GM11168 (cell line): ENCODE results near the gene ITGA6.

ENCODE experiments used
- in situ Hi-C: fragments of 300-500 bp; cut with MboI; formaldehyde crosslinking; loops from one replicate; pipeline ENCODE4 v1.12.0; 2022; ENCODE audit warnings: low sequenced_read_pairs; ENCODE audit not compliant: unreplicated experiment

ITGA6 gene

DNA sequence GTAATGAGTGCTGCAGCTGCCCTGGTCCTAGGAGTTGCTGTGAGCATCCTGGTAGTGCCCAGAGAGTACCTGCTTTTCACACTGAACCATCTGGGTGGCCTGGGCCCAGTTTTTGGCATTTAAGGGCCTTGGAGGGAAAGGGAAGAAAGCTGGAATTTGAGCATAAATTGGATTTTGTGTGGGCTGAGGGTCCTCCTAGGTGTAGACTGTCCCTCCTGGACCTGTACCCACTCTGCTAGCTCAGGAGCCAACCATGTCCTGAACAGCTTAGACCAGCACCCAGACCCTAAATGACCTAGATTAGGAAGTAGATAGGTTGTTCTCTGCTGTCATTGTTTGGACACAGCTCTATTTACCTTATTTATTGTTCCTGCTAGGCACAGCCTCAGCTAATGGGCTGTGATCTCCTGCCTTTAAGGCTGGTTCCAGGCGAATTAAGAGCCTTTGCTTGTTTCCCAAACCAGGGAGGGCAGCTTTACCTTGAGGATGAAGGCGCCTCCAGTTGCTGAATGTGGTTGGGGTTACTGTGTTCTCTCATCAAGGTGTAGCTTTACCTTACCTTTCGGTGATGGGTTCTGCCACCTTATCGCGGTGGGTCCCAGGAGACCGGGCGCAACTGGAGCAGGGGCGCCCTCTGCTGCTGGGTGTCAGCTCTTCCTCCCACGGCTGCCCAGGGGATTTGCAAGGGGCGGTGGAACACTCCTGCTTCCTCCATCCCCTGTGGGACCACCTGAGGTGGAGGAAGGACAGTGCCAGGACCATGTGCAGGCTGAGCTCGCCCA lies 34.4 kb downstream of the ITGA6 start:
- in situ Hi-C loops, result loop anchor here (10.0 kb wide), 1 partner anchor 287 kb away; no protein-coding TSS in a partner anchor

DNA sequence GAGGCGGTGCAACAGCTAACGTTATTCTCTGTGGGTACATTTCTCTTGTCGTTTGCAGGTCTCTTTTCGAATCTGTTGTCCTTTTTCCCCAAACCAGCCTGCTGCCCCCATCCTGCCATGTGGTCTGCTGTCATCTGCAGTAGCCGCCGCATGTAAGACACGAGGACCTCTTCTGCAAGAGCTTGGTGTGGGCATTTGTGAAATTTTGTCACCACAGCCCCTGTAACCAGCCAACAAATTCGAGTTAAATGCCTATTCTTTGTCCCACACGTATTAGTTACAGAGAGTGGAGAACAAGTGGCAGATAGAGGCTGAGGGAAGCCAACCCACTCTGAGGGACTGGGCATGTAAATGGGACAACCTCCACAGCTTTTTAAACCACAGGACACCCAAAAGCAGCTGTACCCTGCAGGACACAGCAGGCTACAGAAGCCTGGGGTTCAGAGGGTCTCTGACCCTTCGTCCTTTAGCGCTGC lies 35.0 kb downstream of the ITGA6 start:
- in situ Hi-C loops, result loop anchor here (10.0 kb wide), 1 partner anchor 288 kb away; no protein-coding TSS in a partner anchor

DNA sequence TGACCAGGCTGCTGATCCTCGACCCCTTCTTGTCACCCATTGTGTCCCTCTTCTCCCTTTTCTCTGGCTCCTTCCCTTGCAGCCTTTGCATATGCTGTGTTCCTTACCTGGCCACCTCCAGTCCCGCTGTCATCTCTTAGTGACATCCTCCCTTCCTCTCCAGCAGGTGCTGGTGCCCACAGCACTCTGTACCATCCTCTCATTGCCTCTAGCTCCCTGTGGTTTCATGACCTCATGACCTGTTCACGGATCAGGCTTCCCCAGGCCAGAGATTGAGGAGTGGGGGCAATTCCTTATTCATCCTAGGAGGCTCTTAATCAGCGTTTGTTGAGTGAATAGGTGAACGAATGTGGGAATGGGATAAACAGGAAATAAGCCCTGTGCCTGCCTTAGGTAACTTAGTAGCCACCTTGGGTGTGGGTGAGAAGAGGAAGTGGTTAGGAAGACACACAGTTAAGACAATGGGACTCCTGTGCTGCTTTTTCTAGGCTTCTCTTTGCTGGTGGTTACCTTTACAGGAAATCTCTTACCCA lies 35.5 kb downstream of the ITGA6 start:
- in situ Hi-C loops, result loop anchor here (10.0 kb wide), 1 partner anchor 288 kb away; no protein-coding TSS in a partner anchor

- in situ Hi-C loops, result loop anchor here (10.0 kb wide), 1 partner anchor 290 kb away; no protein-coding TSS in a partner anchor
Measured at GRCh38 chr2:172464400-172465129, 37.2 kb downstream of the ITGA6 start.

- in situ Hi-C loops, result loop anchor here (10.0 kb wide), 1 partner anchor 291 kb away; no protein-coding TSS in a partner anchor
Measured at GRCh38 chr2:172465417-172466334, 38.3 kb downstream of the ITGA6 start.

DNA sequence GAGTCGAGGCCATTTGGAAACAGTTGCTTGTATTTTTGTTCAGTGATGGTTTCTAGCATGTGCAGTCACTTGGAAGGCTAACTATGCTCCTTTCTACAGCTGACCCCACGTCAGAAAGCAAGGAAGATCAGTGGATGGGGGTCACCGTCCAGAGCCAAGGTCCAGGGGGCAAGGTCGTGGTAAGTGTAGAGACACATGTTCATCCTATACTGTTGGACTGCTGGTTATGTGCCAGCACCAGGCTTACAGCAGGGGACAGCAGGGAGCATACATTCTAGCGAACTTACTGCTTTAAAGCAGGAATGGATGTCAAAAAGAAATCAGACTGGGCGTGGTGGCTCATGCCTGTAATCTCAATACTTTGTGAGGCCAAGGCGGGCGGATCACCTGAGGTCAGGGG lies 40.0 kb downstream of the ITGA6 start:
- in situ Hi-C loops, result loop anchor here (10.0 kb wide), 1 partner anchor 293 kb away; no protein-coding TSS in a partner anchor

GRCh38 chr2:172470958-172471922 lies 43.9 kb downstream of the ITGA6 start:
- in situ Hi-C loops, result no loop called here

DNA sequence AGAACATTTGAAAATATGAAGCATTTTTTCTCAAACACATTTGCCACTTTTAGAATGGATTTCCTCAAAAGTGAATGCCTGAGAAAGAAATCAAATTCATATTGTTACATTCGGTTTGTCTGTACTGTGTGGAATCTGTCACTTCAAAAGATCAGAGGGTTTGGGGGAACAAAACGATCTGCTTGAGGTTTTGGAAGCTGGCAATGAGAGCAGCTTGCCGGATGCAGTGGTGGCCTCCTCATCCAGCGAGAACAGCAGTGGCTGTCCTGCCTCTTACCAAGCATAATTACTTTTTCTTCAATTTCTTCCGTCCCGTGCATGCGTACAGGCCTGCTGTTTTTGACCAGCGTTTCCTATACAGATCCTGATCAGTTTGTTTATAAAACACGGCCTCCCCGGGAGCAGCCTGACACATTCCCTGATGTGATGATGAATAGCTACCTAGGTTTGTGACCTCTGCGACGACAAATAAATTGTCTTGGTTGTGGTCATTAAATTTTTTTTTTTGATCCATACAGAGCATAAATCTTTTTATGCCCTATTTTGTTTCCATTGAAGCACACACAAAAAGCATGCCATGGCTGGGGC lies 45.2 kb downstream of the ITGA6 start:
- in situ Hi-C loops, result no loop called here

- in situ Hi-C loops, result no loop called here
Measured at GRCh38 chr2:172473167-172473566, 45.8 kb downstream of the ITGA6 start.

DNA sequence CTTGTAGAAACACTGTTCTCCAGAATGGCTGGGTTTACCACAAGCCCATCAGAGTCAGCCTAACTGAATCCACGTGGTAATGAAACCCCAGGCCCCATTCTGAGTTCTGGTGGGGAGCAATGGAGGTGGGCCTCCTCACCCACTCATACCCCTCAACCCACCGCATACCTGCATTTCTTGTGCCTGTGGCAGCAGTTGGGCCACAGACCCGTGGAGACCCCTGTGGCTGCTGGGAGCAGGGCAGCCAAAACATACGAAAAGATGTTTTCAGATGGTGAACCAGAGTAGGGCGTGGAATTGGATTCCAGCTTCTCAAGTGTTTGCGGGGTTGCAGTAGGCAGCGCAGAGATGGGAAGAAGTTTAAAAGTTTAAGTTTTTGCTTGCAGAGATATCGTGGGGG lies 51.0 kb downstream of the ITGA6 start:
- in situ Hi-C loops, result no loop called here

- in situ Hi-C loops, result no loop called here
Measured at GRCh38 chr2:172480301-172481218, 53.2 kb downstream of the ITGA6 start.

- in situ Hi-C loops, result no loop called here
Measured at GRCh38 chr2:172481507-172482262, 54.3 kb downstream of the ITGA6 start.

DNA sequence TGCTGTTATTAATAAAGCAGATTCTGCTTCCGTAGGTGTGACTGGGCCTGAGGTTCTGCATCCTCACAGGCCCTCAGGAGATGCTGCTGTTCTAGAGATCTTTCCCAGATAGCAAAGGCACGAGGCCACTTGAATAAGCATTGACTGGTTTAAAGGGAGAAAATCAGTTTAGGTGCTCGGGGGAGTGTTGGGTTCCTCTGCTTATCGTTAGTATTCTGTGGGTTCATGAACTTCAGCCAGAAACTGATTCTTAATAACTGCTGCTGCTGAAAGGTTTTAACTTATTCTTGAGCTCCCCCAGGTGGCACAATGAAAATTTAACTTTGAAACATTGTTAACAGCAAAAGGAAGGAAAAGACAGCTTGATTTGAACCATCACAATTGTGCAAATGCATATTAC lies 56.9 kb downstream of the ITGA6 start:
- in situ Hi-C loops, result no loop called here

- in situ Hi-C loops, result no loop called here
Measured at GRCh38 chr2:172484706-172485105, 57.3 kb downstream of the ITGA6 start.

DNA sequence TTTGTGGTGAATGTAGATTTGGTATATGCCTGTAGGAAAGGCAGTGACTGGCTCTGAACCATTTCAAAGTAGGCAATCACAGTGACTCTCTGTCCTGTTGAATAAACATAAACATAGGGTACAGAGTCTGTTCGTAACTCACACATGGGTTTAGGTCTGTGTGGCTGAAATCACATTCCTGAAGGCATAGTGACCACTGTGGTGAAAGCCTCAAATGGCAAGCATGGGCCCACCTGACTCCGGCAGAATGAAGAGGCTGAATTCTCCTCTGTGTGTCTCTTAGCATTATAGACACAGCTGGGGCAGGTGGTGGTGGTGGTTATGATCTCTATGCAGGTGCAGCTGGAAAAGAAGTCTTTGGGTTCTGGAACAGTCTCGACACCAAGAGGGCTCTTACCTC lies 61.2 kb downstream of the ITGA6 start:
- in situ Hi-C loops, result no loop called here

DNA sequence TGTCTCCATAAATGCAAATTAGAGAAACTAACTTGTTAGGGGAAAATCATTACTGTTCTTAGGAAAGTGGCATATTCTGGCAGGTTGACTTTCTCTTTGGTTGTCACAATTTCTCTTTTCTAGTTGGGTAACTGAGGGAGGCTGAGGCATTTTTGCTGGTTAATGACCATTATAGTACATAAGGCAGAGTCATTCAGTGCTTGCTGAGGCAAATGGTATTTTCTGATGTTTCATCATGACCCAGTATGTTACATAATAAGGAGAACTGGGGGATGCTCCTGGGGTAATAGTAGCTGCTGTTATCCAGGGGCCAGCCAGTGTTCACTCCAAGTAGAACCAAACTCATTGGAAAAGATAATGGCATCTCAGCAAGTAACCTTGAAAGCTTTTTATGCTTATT lies 62.3 kb downstream of the ITGA6 start:
- in situ Hi-C loops, result no loop called here

GRCh38 chr2:172496160-172496608 lies 68.8 kb downstream of the ITGA6 start:
- in situ Hi-C loops, result no loop called here
